HG03060 (cell line): ENCODE data around the gene NEK8.
"Not testable (repeated sequence)": the region's sequence is repeated elsewhere in the genome, so short reads cannot be mapped to it uniquely, and the experiment has no call there.

Experiments
- ATAC-seq: cut with Tn5 transposase; IDR thresholded peaks from one replicate; pipeline ENCODE4 v1.9.1; 2021; ENCODE audit warnings: low read depth, moderate number of reproducible peaks; ENCODE audit not compliant: unreplicated experiment

The NEK8 gene

DNA sequence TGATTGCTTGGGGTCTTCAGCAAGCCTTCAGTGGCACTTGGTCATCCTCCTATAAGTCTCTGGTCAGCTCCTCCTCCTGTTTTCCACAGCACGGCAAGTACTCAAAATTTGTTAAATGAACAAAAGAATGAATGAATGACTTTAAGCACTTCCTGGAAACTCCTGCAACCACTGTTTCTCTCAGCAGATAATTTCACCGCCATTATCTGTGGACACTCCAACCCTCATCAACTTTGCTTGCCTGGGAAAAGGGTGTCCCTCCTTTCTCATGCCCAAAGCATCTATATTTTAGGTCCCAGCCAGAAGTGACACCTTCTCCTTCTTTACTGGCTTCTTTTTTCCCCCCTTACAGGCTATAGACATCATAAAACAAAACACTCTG lies 21.3 kb upstream of the NEK8 start:
- ATAC-seq: no peak

DNA sequence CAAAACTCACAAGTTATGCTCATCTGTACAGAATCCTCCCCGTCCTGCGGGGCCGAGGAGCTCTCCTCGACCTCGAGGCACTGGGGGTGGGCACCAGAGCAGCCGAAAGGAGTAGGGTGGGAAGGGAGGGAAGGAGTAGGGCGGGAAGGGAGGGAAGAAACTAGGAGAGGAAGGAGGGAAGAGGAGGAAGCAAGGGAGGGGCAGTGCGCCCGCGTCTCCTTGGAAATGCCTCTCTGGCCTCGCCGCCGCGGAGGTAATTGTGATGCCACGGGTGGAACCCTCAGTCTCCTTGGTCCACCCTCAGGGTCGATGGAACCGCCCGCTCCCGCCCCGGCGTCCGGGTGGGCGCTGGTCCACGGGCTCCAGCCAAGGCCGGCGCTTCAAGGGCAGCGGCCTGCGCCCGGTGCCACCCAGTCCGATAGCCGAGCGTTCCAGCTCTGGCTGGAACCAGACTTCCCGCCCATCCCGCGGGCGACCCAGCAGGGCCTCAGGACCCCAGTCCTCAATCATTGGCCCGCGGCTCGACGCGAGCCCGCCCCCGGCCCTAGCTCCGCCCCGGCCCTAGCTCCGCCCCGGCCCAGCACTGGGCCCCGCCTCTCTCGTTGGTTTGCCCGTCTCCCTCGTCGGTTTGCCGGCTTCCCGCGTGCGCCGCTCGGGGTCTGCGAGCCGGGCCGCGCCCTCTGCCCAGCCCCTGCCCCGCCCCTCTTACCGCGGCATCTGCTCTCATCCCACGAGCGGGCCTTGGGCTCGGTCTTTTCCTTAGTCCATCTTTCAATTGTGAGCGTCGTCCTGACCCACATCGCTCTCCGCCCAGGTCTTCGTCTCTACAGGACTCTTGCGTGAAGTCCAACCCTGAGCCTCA lies 17.5 kb upstream of the NEK8 start:
- ATAC-seq: no peak

DNA sequence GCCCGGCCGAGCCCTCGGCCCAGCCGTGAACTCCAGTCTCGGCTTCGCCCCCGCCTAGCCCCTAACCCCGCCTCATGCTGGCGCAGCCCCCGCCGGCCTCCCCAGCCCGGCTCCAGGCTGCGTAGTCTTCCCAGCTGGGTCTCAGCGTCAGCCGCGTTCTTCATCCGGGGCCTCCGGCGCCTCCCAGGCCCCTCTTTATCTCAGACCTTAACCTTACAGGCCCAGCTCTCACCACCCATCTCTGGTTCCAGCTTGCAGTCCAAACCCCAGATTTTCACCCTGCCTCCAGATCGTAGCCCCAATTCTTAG lies 16.9 kb upstream of the NEK8 start, which contains the start of gene PROCA1:
PROCA1 (minus strand) TSS at position 166 of the 309 bp plus-strand sequence. CDS start 228 bp downstream, outside the sequence.
- ATAC-seq: no peak

- no peak for ATAC-seq
Observed at GRCh38 chr17:28712032-28712704, 16.4 kb upstream of the NEK8 start.

GRCh38 chr17:28712705-28713415 lies 15.7 kb upstream of the NEK8 start:
- ATAC-seq: no peak

DNA sequence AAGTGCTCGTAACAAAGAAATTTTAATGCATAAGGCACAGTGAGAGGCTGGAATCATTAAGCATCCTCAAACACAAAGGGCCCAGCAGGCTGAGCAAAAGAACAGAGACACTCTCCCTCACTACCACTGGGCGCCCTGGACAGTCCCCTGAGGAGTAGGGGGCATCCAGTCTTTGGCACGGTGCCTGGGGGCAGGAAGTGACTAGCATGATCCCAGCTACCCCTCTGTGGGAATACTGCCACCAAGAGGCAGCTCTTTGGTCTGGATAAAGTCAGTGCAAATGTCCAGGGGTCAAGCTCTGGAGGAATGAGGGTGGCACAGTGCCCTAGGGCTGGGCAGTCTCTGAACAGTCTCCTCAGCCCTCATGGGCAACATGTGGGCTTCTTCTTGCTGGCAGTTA lies 14.3 kb upstream of the NEK8 start:
- no peak for ATAC-seq

DNA sequence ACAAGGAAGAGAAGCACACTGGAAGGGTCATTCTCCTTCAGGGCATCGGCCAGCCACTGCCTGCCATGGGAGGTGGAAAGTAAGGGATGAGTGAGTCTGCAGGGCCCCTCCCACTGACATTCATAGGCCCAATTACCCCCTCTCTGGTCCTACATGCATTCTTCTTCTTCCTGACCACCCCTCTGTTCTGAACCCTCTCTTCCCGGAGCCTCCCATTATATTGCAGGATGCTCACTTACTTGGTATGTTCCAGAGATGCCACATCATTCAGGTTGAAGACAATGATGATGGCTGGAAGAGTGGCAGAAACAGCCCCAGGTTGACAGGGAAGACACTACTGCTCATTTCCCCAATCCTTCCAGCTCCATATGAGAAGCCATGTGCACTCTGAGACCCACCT lies 13.4 kb upstream of the NEK8 start:
- ATAC-seq: no peak

- ATAC-seq: no peak
Observed at GRCh38 chr17:28716740-28717577, 11.6 kb upstream of the NEK8 start.

DNA sequence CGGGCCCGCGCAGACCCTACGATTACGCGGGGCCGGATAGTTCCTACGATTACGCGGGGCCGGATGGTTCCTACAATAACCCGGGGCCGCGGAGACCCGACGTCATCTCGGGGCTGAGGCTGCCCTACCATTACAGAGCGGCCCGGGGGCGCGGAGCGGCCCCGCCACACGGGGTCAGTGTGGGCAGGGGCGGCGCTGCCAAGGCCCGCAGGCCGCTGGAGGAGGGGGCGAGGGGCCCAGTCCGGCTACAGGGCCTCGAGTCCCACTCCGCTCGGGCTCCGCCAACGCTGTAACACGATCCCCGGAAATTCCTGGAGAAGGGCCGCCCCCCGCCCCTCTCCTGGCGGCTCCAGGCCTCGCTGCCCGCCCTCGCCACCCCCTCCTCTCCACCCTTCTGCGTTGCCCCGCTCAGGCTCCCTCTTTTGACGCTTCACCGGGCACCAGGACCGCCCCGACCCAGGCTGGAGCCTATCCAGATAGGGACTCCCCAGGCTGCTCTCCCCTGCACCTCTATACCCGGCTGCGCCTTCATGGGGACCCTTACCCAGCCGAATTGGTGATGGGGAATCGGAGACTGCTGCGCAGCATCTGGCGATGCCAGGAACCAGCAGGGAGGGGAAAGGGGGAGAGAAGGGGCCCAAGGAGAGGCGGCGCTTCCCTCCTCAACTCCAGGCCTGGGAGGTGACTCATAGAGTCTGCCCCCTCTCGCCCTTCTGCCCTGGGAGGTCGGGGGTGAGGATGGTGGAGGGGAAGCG lies 10.8 kb upstream of the NEK8 start, which contains the start of gene RAB34:
RAB34 (minus strand) TSS at position 291 of the 755 bp plus-strand sequence. CDS start 602 bp downstream, outside the sequence.
- no peak for ATAC-seq

- ATAC-seq: no peak
Observed at GRCh38 chr17:28718333-28719020, 10.1 kb upstream of the NEK8 start.

DNA sequence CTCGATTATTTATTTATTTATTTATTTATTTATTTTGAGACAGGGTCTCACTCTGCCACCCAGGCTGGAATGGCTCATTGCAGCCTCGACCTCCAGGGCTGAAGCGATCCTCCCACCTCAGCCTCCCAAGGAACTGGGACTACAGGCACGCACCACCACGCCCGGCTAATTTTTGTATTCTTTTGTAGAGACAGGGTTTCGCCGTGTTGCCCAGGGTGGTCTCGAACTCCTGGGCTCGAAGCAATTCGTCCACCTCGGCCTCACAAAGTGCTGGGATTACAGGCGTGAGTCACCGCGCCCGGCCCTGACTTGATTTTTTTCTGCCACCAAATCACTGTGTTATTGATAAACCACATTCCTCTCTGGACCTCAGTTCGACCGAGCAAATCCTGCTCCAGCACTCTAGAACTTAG lies 9.6 kb upstream of the NEK8 start:
- no peak for ATAC-seq

DNA sequence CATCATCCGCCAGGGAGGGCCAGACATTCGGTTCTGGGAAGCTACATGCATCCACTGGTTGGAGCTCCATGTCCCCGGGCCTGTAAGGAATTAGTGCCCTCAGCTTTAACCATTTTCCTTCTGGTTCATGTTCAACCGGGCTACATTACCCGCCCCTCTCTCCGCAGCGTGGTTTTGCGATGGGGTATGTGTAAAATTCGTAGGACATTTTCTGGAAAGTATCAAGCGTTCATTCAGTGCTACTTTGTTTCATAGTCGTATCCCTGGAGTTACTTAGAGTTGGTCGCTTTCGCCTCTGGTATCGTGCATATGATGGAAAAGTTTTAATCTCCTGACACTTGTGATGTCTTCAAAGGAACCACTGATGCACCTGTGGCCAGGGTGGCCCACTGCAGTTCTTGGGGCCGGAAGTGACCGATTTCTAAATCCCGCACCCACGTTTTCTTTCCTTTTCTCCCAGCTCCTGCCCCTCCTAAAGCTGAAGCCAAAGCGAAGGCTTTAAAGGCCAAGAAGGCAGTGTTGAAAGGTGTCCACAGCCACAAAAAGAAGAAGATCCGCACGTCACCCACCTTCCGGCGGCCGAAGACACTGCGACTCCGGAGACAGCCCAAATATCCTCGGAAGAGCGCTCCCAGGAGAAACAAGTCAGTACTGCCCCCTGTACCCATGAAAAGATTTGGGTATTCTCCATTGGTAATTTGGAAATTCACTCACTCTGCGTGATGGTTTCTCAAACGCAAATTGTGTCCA lies 8.2 kb upstream of the NEK8 start:
- no peak for ATAC-seq

DNA sequence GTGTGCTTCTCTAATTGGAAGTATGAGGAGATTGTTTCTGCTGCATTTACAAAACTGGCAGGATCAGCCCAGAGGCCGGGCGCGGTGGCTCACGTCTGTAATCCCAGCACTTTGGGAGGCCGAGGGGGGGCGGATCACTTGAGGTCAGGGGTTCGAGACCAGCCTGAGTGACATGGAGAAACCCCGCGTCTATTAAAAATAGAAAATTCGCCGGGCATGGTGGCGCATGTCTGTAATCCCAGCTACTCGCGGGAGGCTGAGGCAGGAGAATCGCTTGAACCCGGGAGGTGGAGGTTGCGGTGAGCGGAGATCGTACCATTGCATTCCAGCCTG lies 7.6 kb upstream of the NEK8 start:
- ATAC-seq: not testable (repeated sequence)

GRCh38 chr17:28722417-28723158 lies 6.0 kb upstream of the NEK8 start:
- no peak for ATAC-seq

- no peak for ATAC-seq
Observed at GRCh38 chr17:28723159-28723835, 5.3 kb upstream of the NEK8 start.

DNA sequence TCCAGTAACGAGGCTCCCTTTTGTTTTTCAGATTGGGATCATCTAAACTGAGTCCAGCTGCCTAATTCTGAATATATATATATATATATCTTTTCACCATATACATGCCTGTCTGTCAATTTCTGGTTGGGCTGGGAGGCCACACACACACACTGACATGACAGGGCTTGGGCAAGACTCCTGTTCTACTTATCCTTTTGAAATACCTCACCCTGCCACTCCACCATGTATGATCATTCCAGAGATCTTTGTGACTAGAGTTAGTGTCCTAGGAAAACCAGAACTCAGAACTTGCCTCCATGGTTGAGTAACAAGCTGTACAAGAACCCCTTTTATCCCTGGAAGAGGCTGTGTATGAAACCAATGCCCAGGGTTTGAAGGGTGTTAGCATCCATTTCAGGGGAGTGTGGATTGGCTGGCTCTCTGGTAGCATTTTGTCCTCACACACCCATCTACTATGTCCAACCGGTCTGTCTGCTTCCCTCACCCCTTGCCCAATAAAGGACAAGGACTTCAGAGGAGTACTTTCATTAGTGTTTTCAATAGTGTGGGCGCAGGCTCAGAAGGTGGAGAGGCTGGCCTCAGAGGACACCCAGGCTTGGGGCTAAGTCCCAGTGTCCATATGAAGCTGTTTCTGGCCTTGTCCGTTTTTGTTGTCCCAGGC lies 4.6 kb upstream of the NEK8 start:
- ATAC-seq: not testable (repeated sequence)
